Natural killer cell (primary cell): Measurements from ENCODE around the gene PLOD1. TPM values are rescaled to one million over a fixed set of nuclear protein-coding genes. Genes with fewer than 3 reads are reported as not detected.
A peak's percentile ranks its signal among the peaks of the same experiment; 100 is the strongest.

ENCODE experiments used
- ATAC-seq, 3 donors: fragments of 150-1000 bp in 2 of 3; fragments of 200-7000 bp in 1 of 3; cut with Tn5 transposase; 1 replicate in 1 of 3; 2 replicates in 2 of 3; pipeline ENCODE4 v1.10.0; 2021; ENCODE audit warnings: mild to moderate bottlenecking in 2 of 3, moderate library complexity in 2 of 3
- DNase-seq, 2 donors: peaks; one replicate each; pipeline versions ENCODE4 v3.0.0 to v3.0.0-alpha.2; 2013 to 2021; ENCODE audit warnings: mixed read lengths in 1 of 2
- H3K27ac ChIP-seq: one replicate; pipeline ENCODE4 v1.5.1; 2013; ENCODE audit warnings: mild to moderate bottlenecking, low read length
- H3K27me3 ChIP-seq: one replicate; pipeline ENCODE4 v1.6.1; 2013; ENCODE audit warnings: low read length; ENCODE audit not compliant: control insufficient read depth, insufficient read depth
- H3K36me3 ChIP-seq: one replicate; pipeline ENCODE4 v1.6.1; 2013; ENCODE audit warnings: low read length; ENCODE audit not compliant: control insufficient read depth, insufficient read depth
- H3K4me1 ChIP-seq: one replicate; pipeline ENCODE4 v1.6.1; 2013; ENCODE audit warnings: low read length; ENCODE audit not compliant: control insufficient read depth, insufficient read depth
- H3K4me3 ChIP-seq: one replicate; pipeline ENCODE4 v1.5.1; 2013; ENCODE audit warnings: low read length
- H3K9me3 ChIP-seq: one replicate; pipeline ENCODE4 v1.6.1; 2013; ENCODE audit warnings: low read length; ENCODE audit not compliant: control insufficient read depth, insufficient read depth
- H3K27ac Mint-ChIP-seq, 2 donors: one replicate each; pipeline ENCODE4 v1.8.0; 2022; ENCODE audit warnings: mild to moderate bottlenecking in 2 of 2, mixed read lengths in 2 of 2, moderate library complexity in 1 of 2
- H3K27me3 Mint-ChIP-seq, 2 donors: one replicate each; pipeline ENCODE4 v1.8.0; 2022; ENCODE audit warnings: low read depth in 2 of 2, mixed read lengths in 2 of 2
- H3K36me3 Mint-ChIP-seq: one replicate; pipeline ENCODE4 v1.8.0; 2022; ENCODE audit warnings: mixed read lengths
- H3K4me1 Mint-ChIP-seq, 2 donors: one replicate each; pipeline ENCODE4 v1.8.0; 2022; ENCODE audit warnings: mixed read lengths in 2 of 2
- H3K4me3 Mint-ChIP-seq: one replicate; pipeline ENCODE4 v1.8.0; 2022; ENCODE audit warnings: mild to moderate bottlenecking, moderate library complexity, mixed read lengths
- H3K9me3 Mint-ChIP-seq, 2 donors: one replicate each; pipeline ENCODE4 v1.8.0; 2022; ENCODE audit warnings: mixed read lengths in 2 of 2
- CTCF ChIP-seq: fragments of 200-600 bp; IDR thresholded peaks from one replicate; pipeline ENCODE4 v1.8.0; 2022; ENCODE audit warnings: antibody characterized with exemption
- WGBS: methylation state at CpG from one replicate; pipeline ENCODE4 v1.1.7; 2013; ENCODE audit warnings: missing lambda C conversion rate; ENCODE audit not compliant: insufficient coverage; 5-methylcytosine and 5-hydroxymethylcytosine counted together
- intact Hi-C: fragments of 100-400 bp; cut with micrococcal nuclease; formaldehyde crosslinking; loops from one replicate; pipeline ENCODE4 v1.14.2; 2022
- total RNA-seq, 4 donors: library from RNA; stranded (reverse); fragments of 120-200 nt in 1 of 4; gene quantifications; one replicate each; pipeline versions ENCODE4 v1.2.3 to v1.2.4, GENCODE V29; 2013 to 2022

Gene PLOD1
- total RNA-seq, 3 donors from 2014 or later (not counting 1 experiment from before 2014, with no cell fraction given) = 69.8 to 80.5 (median 80.4) TPM

- H3K4me3 Mint-ChIP-seq = no peak overlapping the region
- no peaks in the 10 kb centered on the region for H3K9me3 ChIP-seq
- ATAC-seq (no peak), DNase-seq (no peak)
- intact Hi-C loops = no loop called here
- H3K27ac ChIP-seq = no peak overlapping the region
- no peaks in the 10 kb centered on the region for H3K36me3 Mint-ChIP-seq
- no peak overlapping the region for H3K27ac Mint-ChIP-seq
- 96% methylated on average over 4 of the region's 5 CpGs for WGBS
- H3K27me3 ChIP-seq = peaks cover 3% of the 10 kb centered on the region
- no peak overlapping the region for H3K4me3 ChIP-seq
- H3K4me1 ChIP-seq = peaks cover 20% of the 10 kb centered on the region
- peaks cover 0 to 4% of the 10 kb centered on the region in 2 donors for H3K27me3 Mint-ChIP-seq
- no peaks in the 10 kb centered on the region for H3K36me3 ChIP-seq
- peaks cover 34 to 35% of the 10 kb centered on the region in 2 donors for H3K4me1 Mint-ChIP-seq
- no peaks in the 10 kb centered on the region for H3K9me3 Mint-ChIP-seq
- no peak for TF ChIP-seq CTCF
These were observed 29.5 kb upstream of the PLOD1 start for GRCh38 chr1:11904978-11905377.

GRCh38 chr1:11906870-11907269 lies 27.6 kb upstream of the PLOD1 start:
- Histone ChIP-seq H3K27ac (no peak overlapping the region), H3K4me3 (no peak overlapping the region), H3K36me3 (no peaks in the 10 kb centered on the region), H3K4me1 (peaks cover 20% of the 10 kb centered on the region), H3K27me3 (peaks cover 3% of the 10 kb centered on the region), H3K9me3 (no peaks in the 10 kb centered on the region)
- H3K36me3 Mint-ChIP-seq = no peaks in the 10 kb centered on the region
- no peaks in the 10 kb centered on the region for H3K9me3 Mint-ChIP-seq
- intact Hi-C loops = loop anchor here (1.0 kb wide), 1 partner anchor 69 kb away; no protein-coding TSS in a partner anchor
- H3K27me3 Mint-ChIP-seq = peaks cover 0 to 4% of the 10 kb centered on the region in 2 donors
- ATAC-seq = no peak
- H3K4me3 Mint-ChIP-seq = no peak overlapping the region
- DNase-seq = no peak
- peak overlapping the region in 1 of 2 donors; percentile 73 for H3K27ac Mint-ChIP-seq
- 88% methylated on average over 9 of the region's 10 CpGs for WGBS
- H3K4me1 Mint-ChIP-seq = peaks cover 35 to 36% of the 10 kb centered on the region in 2 donors
- no peak for TF ChIP-seq CTCF

- intact Hi-C loops = loop anchor here (1.0 kb wide), 1 partner anchor 69 kb away; no protein-coding TSS in a partner anchor
- peak overlapping the region; percentile 98 for H3K4me3 Mint-ChIP-seq
- H3K36me3 Mint-ChIP-seq = no peaks in the 10 kb centered on the region
- H3K27me3 Mint-ChIP-seq = no peaks in the 10 kb centered on the region
- peak; percentile 60 to 84 (median 70) for ATAC-seq
- H3K36me3 ChIP-seq = no peaks in the 10 kb centered on the region
- peaks cover 20% of the 10 kb centered on the region for H3K4me1 ChIP-seq
- peak; percentile 81 for TF ChIP-seq CTCF
- H3K9me3 Mint-ChIP-seq = no peaks in the 10 kb centered on the region
- H3K27ac Mint-ChIP-seq = peak overlapping the region; percentile 99 to 100
- peak; percentile 91 to 97 for DNase-seq
- H3K9me3 ChIP-seq = no peaks in the 10 kb centered on the region
- peak overlapping the region; percentile 88 for H3K27ac ChIP-seq
- H3K4me1 Mint-ChIP-seq = peaks cover 35 to 36% of the 10 kb centered on the region in 2 donors
- no peak overlapping the region for H3K4me3 ChIP-seq
- H3K27me3 ChIP-seq = no peaks in the 10 kb centered on the region
- WGBS = 17% methylated on average over 18 of the region's 19 CpGs
These were observed 27.0 kb upstream of the PLOD1 start for GRCh38 chr1:11907275-11908094.
